Measurements from ENCODE around the gene HNRNPLL.

The HNRNPLL gene

GRCh38 chr2:38598200-38598990 lies 4.3 kb downstream of the HNRNPLL start:
- DNase-seq (ENCODE audit: extremely low read depth in 1 of 2, low read depth in 1 of 2), result no peak

DNA sequence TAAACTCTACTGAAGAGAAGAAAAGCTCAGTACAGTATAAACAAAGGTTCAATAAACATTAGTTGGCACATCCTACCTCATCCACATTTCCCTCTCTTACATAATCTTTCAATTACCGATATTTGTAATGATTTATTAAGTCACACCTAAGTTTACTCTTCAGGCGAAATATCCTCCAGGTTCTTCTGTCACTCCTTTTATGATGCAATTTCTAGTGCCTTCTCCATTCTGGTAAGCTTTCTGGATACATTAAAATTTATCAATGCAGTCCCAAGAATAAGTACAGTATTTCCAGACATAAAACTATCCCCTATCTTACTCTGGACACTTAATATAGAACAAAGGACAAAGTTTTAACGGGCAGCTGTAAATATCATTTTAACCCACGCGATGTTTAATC lies 5.6 kb downstream of the HNRNPLL start:
- no peak for DNase-seq (ENCODE audit: extremely low read depth in 1 of 2, low read depth in 1 of 2)

- no peak for DNase-seq (ENCODE audit: extremely low read depth in 1 of 2, low read depth in 1 of 2)
Observed at GRCh38 chr2:38596229-38596628, 6.5 kb downstream of the HNRNPLL start.

- DNase-seq (ENCODE audit: extremely low read depth in 1 of 2, low read depth in 1 of 2), result no peak
Observed at GRCh38 chr2:38592951-38593350, 9.8 kb downstream of the HNRNPLL start.

- DNase-seq (ENCODE audit: extremely low read depth in 1 of 2, low read depth in 1 of 2), result no peak
Observed at GRCh38 chr2:38591152-38591551, 11.6 kb downstream of the HNRNPLL start.

- DNase-seq (ENCODE audit: extremely low read depth in 1 of 2, low read depth in 1 of 2), result no peak
Observed at GRCh38 chr2:38590053-38590452, 12.7 kb downstream of the HNRNPLL start.

GRCh38 chr2:38586931-38587330 lies 15.8 kb downstream of the HNRNPLL start:
- no peak for DNase-seq (ENCODE audit: extremely low read depth in 1 of 2, low read depth in 1 of 2)

DNA sequence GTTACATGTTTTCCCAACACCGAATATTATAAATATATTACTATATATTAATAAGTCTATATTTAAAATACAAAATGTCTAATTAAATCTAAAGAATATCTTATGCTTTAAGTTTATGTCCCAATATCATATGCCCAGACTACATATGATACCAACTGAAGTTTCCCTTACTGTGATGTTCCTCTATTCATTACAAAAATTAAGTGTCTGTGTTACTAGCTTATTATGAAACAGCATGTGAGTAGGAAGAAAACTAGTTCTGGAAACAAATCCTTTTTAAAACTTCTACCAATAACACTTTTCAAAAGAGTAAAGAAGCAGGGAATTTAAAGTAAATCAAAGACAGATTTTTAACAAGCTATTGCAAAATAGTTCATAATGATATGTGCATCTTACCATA lies 17.8 kb downstream of the HNRNPLL start:
- DNase-seq (ENCODE audit: extremely low read depth in 1 of 2, low read depth in 1 of 2), result no peak

DNA sequence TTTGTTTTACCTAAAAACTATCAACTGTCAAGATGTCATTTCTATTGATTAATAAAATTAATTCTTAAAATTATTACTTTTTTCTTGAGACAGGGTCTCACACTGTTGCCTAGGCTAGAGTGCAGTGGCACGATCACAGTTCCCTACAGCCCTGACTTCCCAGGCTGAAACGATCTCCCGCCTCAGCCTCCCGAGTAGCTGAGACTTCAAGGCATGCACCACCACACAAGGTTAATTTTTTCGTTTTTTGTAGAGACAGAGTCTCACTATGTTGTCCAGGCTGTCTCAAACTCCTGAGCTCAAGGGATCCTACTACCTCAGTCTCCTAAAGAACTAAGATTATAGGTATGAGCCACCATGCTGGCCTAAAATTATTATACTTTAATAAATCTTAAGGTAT lies 18.7 kb downstream of the HNRNPLL start:
- DNase-seq (ENCODE audit: extremely low read depth in 1 of 2, low read depth in 1 of 2), result no peak

DNA sequence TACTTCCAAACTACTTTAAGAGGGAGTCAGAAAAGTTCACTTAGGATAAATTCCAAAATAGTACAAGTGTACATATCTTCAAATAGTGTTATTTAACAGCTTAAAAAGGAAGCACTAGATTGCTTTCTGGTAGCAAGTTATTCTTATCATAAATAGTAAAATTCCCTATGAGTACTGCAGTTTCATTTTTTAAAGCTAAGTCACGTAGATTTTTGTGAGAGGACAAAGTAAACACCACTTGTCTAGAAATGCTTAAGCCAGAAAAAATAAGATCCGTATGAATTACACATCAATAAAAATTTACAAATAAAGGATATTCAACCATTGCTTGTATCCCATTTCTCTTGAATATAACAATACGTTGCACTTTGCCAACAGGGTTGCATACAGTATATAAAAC lies 19.2 kb downstream of the HNRNPLL start:
- DNase-seq (ENCODE audit: extremely low read depth in 1 of 2, low read depth in 1 of 2), result no peak

- no peak for DNase-seq (ENCODE audit: extremely low read depth in 1 of 2, low read depth in 1 of 2)
Observed at GRCh38 chr2:38581193-38582147, 21.3 kb downstream of the HNRNPLL start.

- DNase-seq (ENCODE audit: extremely low read depth in 1 of 2, low read depth in 1 of 2), result no peak
Observed at GRCh38 chr2:38580115-38580636, 22.6 kb downstream of the HNRNPLL start.

DNA sequence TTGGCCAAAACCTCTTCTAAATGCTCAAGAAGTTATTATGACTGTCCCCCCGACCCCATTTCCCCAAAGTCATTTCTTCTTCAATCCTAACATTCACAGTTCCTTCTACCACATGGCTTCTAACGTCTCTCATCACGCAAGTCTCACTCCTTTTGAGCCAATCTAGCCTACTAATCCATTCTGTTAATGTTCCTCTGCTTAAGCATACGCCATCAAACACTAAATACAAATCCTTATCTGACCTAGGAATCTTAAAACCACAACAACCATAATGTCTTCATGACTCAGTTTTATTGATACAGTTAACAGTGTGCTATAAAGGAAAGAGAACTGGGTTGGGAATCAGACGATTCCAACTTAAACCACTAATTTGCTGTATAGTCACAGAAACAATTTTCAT lies 23.9 kb downstream of the HNRNPLL start:
- DNase-seq (ENCODE audit: extremely low read depth in 1 of 2, low read depth in 1 of 2), result no peak

- no peak for DNase-seq (ENCODE audit: extremely low read depth in 1 of 2, low read depth in 1 of 2)
Observed at GRCh38 chr2:38574278-38574677, 28.4 kb downstream of the HNRNPLL start.

DNA sequence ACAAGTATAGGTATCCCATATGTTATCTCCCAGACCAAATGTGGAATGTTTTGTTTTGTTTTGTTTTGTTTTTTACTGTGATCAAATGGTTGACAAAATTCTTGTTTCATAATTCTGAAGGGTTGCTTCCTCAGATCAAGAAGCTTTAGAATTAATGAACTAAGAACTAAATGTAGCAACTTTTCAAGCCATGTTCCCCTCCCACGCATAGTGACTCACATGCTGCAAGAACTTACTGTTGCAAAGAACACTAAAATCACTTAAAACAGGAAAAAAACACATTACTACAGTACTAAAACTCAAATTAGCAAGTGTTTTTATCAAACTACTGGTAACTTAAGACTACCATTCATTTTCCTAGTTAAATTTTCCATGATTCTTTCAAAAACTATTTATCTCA lies 30.6 kb downstream of the HNRNPLL start:
- DNase-seq (ENCODE audit: extremely low read depth in 1 of 2, low read depth in 1 of 2), result peak in 1 of 2 donors; percentile 29

DNA sequence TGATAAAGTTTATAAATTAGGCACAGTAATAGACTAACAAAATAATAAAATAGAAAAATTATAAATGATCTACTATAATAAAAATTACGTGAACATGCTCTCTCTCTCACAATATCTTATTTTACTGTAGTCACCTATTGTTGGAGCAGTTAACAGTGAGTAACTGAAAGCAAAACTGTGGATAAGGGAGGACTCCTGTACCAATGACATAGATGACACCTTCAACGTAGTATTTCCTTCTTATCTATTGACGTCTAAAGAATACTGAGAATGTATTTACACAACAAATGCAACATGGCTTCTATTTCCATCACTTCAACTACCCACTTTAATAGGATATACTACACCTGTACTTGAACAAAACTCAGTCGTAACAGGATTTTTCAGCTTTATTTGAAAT lies 31.5 kb downstream of the HNRNPLL start:
- DNase-seq (ENCODE audit: extremely low read depth in 1 of 2, low read depth in 1 of 2), result no peak

DNA sequence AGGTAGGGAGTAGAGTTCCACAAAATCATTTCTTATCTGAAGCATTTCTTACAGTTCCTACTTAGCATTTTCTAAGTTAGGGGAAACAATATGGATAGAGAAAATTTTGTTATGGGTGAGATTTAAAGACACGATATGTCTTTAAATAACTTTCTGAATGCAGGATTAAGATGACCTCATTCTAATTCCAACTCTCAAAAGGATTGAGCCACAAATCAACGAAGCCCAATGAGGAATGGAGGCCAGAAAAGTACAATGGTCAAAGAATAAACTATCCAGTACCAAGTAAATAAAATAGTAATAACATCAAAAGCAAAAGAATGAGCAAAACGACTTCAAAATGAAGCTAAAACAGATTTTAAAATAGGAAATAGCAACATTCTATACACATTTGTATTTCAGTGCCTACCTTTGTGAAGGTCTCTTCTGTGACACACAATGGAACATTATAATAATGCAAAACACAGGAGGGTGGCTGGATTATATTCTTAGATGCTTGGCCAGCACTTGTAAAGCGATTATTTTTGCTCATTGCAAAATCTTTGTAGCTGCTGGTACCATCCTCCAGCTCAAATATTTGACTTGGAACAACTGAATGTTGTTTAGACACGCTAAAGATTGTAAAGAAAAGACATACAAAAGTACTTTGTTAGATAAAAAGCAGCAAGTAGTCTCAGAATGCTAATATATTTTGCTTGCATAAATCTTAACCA lies 33.8 kb downstream of the HNRNPLL start:
- DNase-seq (ENCODE audit: extremely low read depth in 1 of 2, low read depth in 1 of 2), result no peak

GRCh38 chr2:38565333-38565732 lies 37.4 kb downstream of the HNRNPLL start:
- no peak for DNase-seq (ENCODE audit: extremely low read depth in 1 of 2, low read depth in 1 of 2)

- DNase-seq (ENCODE audit: extremely low read depth in 1 of 2, low read depth in 1 of 2), result no peak
Observed at GRCh38 chr2:38561691-38562090, 41.0 kb downstream of the HNRNPLL start.

GRCh38 chr2:38560092-38560491 lies 42.6 kb downstream of the HNRNPLL start:
- no peak for DNase-seq (ENCODE audit: extremely low read depth in 1 of 2, low read depth in 1 of 2)

- no peak for DNase-seq (ENCODE audit: extremely low read depth in 1 of 2, low read depth in 1 of 2)
Observed at GRCh38 chr2:38557981-38558380, 44.7 kb downstream of the HNRNPLL start.

Measured in stimulated activated CD8-positive, alpha-beta memory T cell treated with anti-CD3 and anti-CD28 coated beads, Interleukin-7, amount 100 ng/mL, for 48 hours (primary cell).